ENCODE measurements around the gene NPPA.

Gene NPPA

GRCh38 chr1:11839727-11840705, 7.6 kb downstream of the NPPA start:
- no peaks in the 10 kb centered on the region for H3F3A ChIP-seq (ENCODE audit: insufficient read depth, low read length)
- no peak overlapping the region for H3K4me2 ChIP-seq (ENCODE audit: low read length)
- peaks cover 22% of the 10 kb centered on the region for H3K4me1 ChIP-seq (ENCODE audit: insufficient read depth, low read length, severe bottlenecking)
- H3K4me3 ChIP-seq (ENCODE audit: low read depth, low read length, poor library complexity, severe bottlenecking) = no peak overlapping the region
- H3K27ac ChIP-seq (ENCODE audit: low read depth, low read length, poor library complexity, severe bottlenecking) = no peak overlapping the region
- no peaks in the 10 kb centered on the region for H3K9me3 ChIP-seq (ENCODE audit: low read length)
- H2AFZ ChIP-seq (ENCODE audit: low read length) = no peak overlapping the region
- no peaks in the 10 kb centered on the region for H3K27me3 ChIP-seq (ENCODE audit: insufficient read depth, low read length)
- H3K9ac ChIP-seq (ENCODE audit: low read length) = no peak overlapping the region
- peaks cover 74% of the 10 kb centered on the region; the same call in 1 of the 2 replicates for H3K36me3 ChIP-seq (ENCODE audit: insufficient read depth, low read length)
- TF ChIP-seq CTCF (IDR thresholded peaks at IDR 0.05; ENCODE audit: low read length) (no peak), EZH2 (IDR thresholded peaks at IDR 0.05; ENCODE audit: borderline replicate concordance, low read length) (no peak)
- H3K79me2 ChIP-seq (ENCODE audit: insufficient read depth, low read length) = no peaks in the 10 kb centered on the region
- no peaks in the 10 kb centered on the region for H4K20me1 ChIP-seq (ENCODE audit: insufficient read depth, low read length)
- H3K9me2 ChIP-seq (ENCODE audit: low read depth, low read length) = no peaks in the 10 kb centered on the region

GRCh38 chr1:11838349-11839272, 9.0 kb downstream of the NPPA start:
- Histone ChIP-seq H3K4me3 (ENCODE audit: low read depth, low read length, poor library complexity, severe bottlenecking) (no peak overlapping the region), H3K79me2 (ENCODE audit: insufficient read depth, low read length) (no peaks in the 10 kb centered on the region), H3F3A (ENCODE audit: insufficient read depth, low read length) (no peaks in the 10 kb centered on the region), H3K9me2 (ENCODE audit: low read depth, low read length) (no peaks in the 10 kb centered on the region), H3K4me1 (ENCODE audit: insufficient read depth, low read length, severe bottlenecking) (peaks cover 22% of the 10 kb centered on the region), H3K36me3 (ENCODE audit: insufficient read depth, low read length) (peaks cover 76% of the 10 kb centered on the region), H2AFZ (ENCODE audit: low read length) (no peak overlapping the region), H3K9me3 (ENCODE audit: low read length) (no peaks in the 10 kb centered on the region), H3K27ac (ENCODE audit: low read depth, low read length, poor library complexity, severe bottlenecking) (no peak overlapping the region), H3K4me2 (ENCODE audit: low read length) (no peak overlapping the region), H3K27me3 (ENCODE audit: insufficient read depth, low read length) (no peaks in the 10 kb centered on the region), H3K9ac (ENCODE audit: low read length) (no peak overlapping the region), H4K20me1 (ENCODE audit: insufficient read depth, low read length) (no peaks in the 10 kb centered on the region)
- TF ChIP-seq EZH2 (IDR thresholded peaks at IDR 0.05; ENCODE audit: borderline replicate concordance, low read length) = no peak
- TF ChIP-seq CTCF (IDR thresholded peaks at IDR 0.05; ENCODE audit: low read length) = peak; percentile 97

- no peak overlapping the region for H3K4me3 ChIP-seq (ENCODE audit: low read depth, low read length, poor library complexity, severe bottlenecking)
- H3K36me3 ChIP-seq (ENCODE audit: insufficient read depth, low read length) = peaks cover 83% of the 10 kb centered on the region
- no peak overlapping the region for H3K9ac ChIP-seq (ENCODE audit: low read length)
- no peaks in the 10 kb centered on the region for H4K20me1 ChIP-seq (ENCODE audit: insufficient read depth, low read length)
- peaks cover 20% of the 10 kb centered on the region for H3K4me1 ChIP-seq (ENCODE audit: insufficient read depth, low read length, severe bottlenecking)
- TF ChIP-seq EZH2 (IDR thresholded peaks at IDR 0.05; ENCODE audit: borderline replicate concordance, low read length) = no peak
- TF ChIP-seq CTCF (IDR thresholded peaks at IDR 0.05; ENCODE audit: low read length) = no peak
- no peaks in the 10 kb centered on the region for H3F3A ChIP-seq (ENCODE audit: insufficient read depth, low read length)
- H3K4me2 ChIP-seq (ENCODE audit: low read length) = no peak overlapping the region
- no peaks in the 10 kb centered on the region for H3K9me3 ChIP-seq (ENCODE audit: low read length)
- H2AFZ ChIP-seq (ENCODE audit: low read length) = no peak overlapping the region
- no peak overlapping the region for H3K27ac ChIP-seq (ENCODE audit: low read depth, low read length, poor library complexity, severe bottlenecking)
- no peaks in the 10 kb centered on the region for H3K9me2 ChIP-seq (ENCODE audit: low read depth, low read length)
- no peaks in the 10 kb centered on the region for H3K27me3 ChIP-seq (ENCODE audit: insufficient read depth, low read length)
- H3K79me2 ChIP-seq (ENCODE audit: insufficient read depth, low read length) = no peaks in the 10 kb centered on the region
Observed at GRCh38 chr1:11837767-11838348, 9.7 kb downstream of the NPPA start.

Measured in OCI-LY1 (cell line).